Kidney epithelial cell (primary cell): ENCODE results near the gene GLB1L2. TPM values are rescaled to one million over a fixed set of nuclear protein-coding genes. Genes with fewer than 3 reads are reported as not detected.
A peak's percentile ranks its signal among the peaks of the same experiment; 100 is the strongest.
"Not testable (repeated sequence)": the region's sequence is repeated elsewhere in the genome, so short reads cannot be mapped to it uniquely, and the experiment has no call there.

Experiments
- DNase-seq: peaks from one replicate; pipeline ENCODE4 v3.0.0-alpha.2; 2010; ENCODE audit warnings: low read depth
- H3K27me3 ChIP-seq: 2 replicates; pipeline ENCODE4 v1.6.0; 2011; ENCODE audit warnings: low read length; ENCODE audit not compliant: control insufficient read depth, insufficient read depth
- H3K36me3 ChIP-seq: 2 replicates; pipeline ENCODE4 v1.5.1; 2011; ENCODE audit warnings: low read length; ENCODE audit not compliant: control insufficient read depth, insufficient read depth
- H3K4me3 ChIP-seq: 2 replicates; pipeline ENCODE4 v1.5.1; 2011; ENCODE audit warnings: low read depth, mild to moderate bottlenecking, control low read depth, low read length
- total RNA-seq: library from RNA; depleted of rRNA; stranded (reverse); fragments of >200 nt; gene quantifications from 2 replicates; pipeline ENCODE4 v1.2.3, GENCODE V29; 2015
- TF ChIP-seq, protein P1 (sequence below): IDR thresholded peaks from 2 replicates; pipeline ENCODE4 v1.5.1; 2011; ENCODE audit warnings: mild to moderate bottlenecking, moderate library complexity, low read length, control low read depth, inconsistent platforms; ENCODE audit not compliant: insufficient read depth, poor library complexity, severe bottlenecking

GLB1L2 gene
- total RNA-seq: 14.8 and 16.3 TPM in 2 replicates

- TF ChIP-seq, protein P1, sequence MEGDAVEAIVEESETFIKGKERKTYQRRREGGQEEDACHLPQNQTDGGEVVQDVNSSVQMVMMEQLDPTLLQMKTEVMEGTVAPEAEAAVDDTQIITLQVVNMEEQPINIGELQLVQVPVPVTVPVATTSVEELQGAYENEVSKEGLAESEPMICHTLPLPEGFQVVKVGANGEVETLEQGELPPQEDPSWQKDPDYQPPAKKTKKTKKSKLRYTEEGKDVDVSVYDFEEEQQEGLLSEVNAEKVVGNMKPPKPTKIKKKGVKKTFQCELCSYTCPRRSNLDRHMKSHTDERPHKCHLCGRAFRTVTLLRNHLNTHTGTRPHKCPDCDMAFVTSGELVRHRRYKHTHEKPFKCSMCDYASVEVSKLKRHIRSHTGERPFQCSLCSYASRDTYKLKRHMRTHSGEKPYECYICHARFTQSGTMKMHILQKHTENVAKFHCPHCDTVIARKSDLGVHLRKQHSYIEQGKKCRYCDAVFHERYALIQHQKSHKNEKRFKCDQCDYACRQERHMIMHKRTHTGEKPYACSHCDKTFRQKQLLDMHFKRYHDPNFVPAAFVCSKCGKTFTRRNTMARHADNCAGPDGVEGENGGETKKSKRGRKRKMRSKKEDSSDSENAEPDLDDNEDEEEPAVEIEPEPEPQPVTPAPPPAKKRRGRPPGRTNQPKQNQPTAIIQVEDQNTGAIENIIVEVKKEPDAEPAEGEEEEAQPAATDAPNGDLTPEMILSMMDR: no peak
- no peak for DNase-seq
- H3K4me3 ChIP-seq: peak within 1 kb of the TSS; percentile 41
Observed at GRCh38 chr11:134331354-134332188, at the start of gene GLB1L2. Gene GLB1L2 (plus strand): TSS chr11:134331988. CDS start chr11:134332062, 74 bp downstream.

GRCh38 chr11:134282121-134283045, 49.4 kb upstream of the GLB1L2 start:
- Histone ChIP-seq H3K36me3 (no peaks in the 10 kb centered on the region), H3K4me3 (no peak overlapping the region), H3K27me3 (peaks cover 12% of the 10 kb centered on the region)
- DNase-seq: no peak
- TF ChIP-seq, protein P1: no peak

More at GRCh38 chr11:134331354-134332188, at the start of gene GLB1L2:
- Histone ChIP-seq H3K36me3 (no peaks in the 10 kb centered on the region), H3K27me3 (peaks cover 10% of the 10 kb centered on the region)

DNA sequence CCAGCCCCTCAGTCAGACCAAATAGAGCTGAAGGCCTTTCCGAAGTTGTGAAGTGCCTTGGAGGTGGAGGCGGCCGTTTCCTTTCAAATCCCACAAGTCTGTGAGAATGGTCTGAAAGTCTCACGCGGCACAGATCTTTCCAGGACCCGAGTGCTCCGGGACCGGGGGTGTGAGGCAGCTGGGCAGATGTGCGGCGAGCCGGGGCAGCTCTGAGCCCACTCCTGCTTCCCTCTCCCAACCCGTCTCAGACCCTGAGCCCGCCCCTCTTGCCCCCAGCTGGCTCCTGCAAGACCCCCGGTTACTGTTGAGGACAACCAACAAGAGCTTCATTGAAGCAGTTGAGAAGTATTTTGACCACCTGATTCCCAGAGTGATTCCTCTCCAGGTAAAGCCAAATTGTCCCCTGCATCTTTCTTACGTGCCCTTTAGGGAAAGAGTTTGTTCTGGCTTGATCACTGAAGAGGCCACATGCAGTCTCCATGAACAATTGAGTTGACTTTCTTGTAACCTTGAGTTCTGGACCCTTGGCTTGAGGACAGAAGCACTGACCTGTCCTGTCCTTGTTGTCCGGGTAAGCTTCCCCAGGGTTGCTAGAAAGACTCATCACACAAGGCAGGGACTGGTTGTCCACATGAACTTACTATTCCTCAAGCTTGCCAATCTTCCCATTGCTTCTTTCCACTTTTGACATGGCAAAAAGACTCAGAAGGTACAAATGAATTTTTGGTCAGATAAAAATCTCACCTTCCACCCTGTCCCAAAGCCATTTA, 48.1 kb upstream of the GLB1L2 start:
- H3K27me3 ChIP-seq: no peaks in the 10 kb centered on the region
- no peak for DNase-seq
- TF ChIP-seq, protein P1: no peak
- H3K4me3 ChIP-seq: no peak overlapping the region
- no peaks in the 10 kb centered on the region for H3K36me3 ChIP-seq

- H3K4me3 ChIP-seq, H3K27me3 ChIP-seq, DNase-seq, H3K36me3 ChIP-seq: not testable (repeated sequence)
Observed at GRCh38 chr11:134284349-134284748, 47.4 kb upstream of the GLB1L2 start.

DNA sequence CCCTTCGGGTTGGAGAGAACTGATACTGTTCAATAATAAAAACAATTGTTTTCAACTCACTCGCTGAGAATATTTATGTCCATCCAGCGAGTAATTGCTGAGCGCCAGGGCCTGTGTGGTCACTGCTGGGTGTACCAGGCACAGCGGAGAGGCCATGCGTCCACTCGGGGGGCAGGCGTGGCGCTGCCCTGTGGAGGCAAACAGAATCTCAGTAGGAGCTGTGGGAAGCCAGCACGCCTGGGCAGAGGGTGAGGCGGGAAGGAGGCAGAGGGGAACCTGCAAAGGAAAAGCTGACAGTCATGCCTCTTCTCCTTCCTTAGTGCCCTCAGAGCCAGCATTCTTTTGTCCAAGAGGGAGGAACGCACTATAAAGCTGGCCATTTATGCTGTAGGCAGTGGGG, 44.2 kb upstream of the GLB1L2 start:
- TF ChIP-seq, protein P1: no peak

More for the DNA sequence above, 44.2 kb upstream of the GLB1L2 start:
- Histone ChIP-seq H3K36me3 (no peaks in the 10 kb centered on the region), H3K27me3 (no peaks in the 10 kb centered on the region), H3K4me3 (no peak overlapping the region)
- no peak for DNase-seq
